ENCODE measurements around the gene STAT5A. TPM values are rescaled to one million over a fixed set of nuclear protein-coding genes. Genes with fewer than 3 reads are reported as not detected.

STAT5A gene
- total RNA-seq, 1 donor = 35.5 TPM

- peak; percentile 86 for DNase-seq (ENCODE audit: insufficient read length, low spot score, missing footprints)
- H3K4me2 ChIP-seq (ENCODE audit: insufficient read depth, low read length) = peak overlapping the region; percentile 12
- no peak overlapping the region for H2AFZ ChIP-seq (ENCODE audit: low read length)
- no peak for TF ChIP-seq CTCF (IDR thresholded peaks at IDR 0.05; ENCODE audit: extremely low read depth, low read depth, low read length)
- no peak overlapping the region for H3K4me3 ChIP-seq (ENCODE audit: insufficient read depth, low read length)
- H4K20me1 ChIP-seq (ENCODE audit: insufficient read depth, low read length) = peaks cover 3% of the 10 kb centered on the region
- H3K27me3 ChIP-seq (ENCODE audit: insufficient read depth, low read length) = no peaks in the 10 kb centered on the region
- H3K36me3 ChIP-seq (ENCODE audit: insufficient read depth, low read length) = peaks cover 64% of the 10 kb centered on the region
- peaks cover 25% of the 10 kb centered on the region for H3K4me1 ChIP-seq (ENCODE audit: insufficient read depth, low read length)
- peak overlapping the region; percentile 69 for H3K27ac ChIP-seq (ENCODE audit: low read depth, low read length)
- H3K9me3 ChIP-seq (ENCODE audit: low read depth, low read length) = no peaks in the 10 kb centered on the region
- H3K79me2 ChIP-seq (ENCODE audit: insufficient read depth, low read length) = no peaks in the 10 kb centered on the region
These were observed 41.0 kb downstream of the STAT5A start for GRCh38 chr17:42329025-42329976.

- no peak for TF ChIP-seq CTCF (IDR thresholded peaks at IDR 0.05; ENCODE audit: extremely low read depth, low read depth, low read length)
- Histone ChIP-seq H3K79me2 (ENCODE audit: insufficient read depth, low read length) (no peaks in the 10 kb centered on the region), H3K9me3 (ENCODE audit: low read depth, low read length) (no peaks in the 10 kb centered on the region), H3K27me3 (ENCODE audit: insufficient read depth, low read length) (no peaks in the 10 kb centered on the region), H4K20me1 (ENCODE audit: insufficient read depth, low read length) (peaks cover 5% of the 10 kb centered on the region), H2AFZ (ENCODE audit: low read length) (no peak overlapping the region), H3K36me3 (ENCODE audit: insufficient read depth, low read length) (peaks cover 67% of the 10 kb centered on the region), H3K4me3 (ENCODE audit: insufficient read depth, low read length) (no peak overlapping the region), H3K4me1 (ENCODE audit: insufficient read depth, low read length) (peaks cover 21% of the 10 kb centered on the region), H3K4me2 (ENCODE audit: insufficient read depth, low read length) (no peak overlapping the region), H3K27ac (ENCODE audit: low read depth, low read length) (no peak overlapping the region)
- no peak for DNase-seq (ENCODE audit: insufficient read length, low spot score, missing footprints)
These were observed 44.8 kb downstream of the STAT5A start for GRCh38 chr17:42333053-42333452.

GRCh38 chr17:42334677-42335076 is 46.4 kb downstream of the STAT5A start:
- Histone ChIP-seq H3K4me1 (ENCODE audit: insufficient read depth, low read length) (peaks cover 14% of the 10 kb centered on the region), H3K36me3 (ENCODE audit: insufficient read depth, low read length) (peaks cover 69% of the 10 kb centered on the region), H3K27ac (ENCODE audit: low read depth, low read length) (peak overlapping the region; percentile 67), H3K79me2 (ENCODE audit: insufficient read depth, low read length) (peaks cover 4% of the 10 kb centered on the region), H2AFZ (ENCODE audit: low read length) (no peak overlapping the region), H3K4me2 (ENCODE audit: insufficient read depth, low read length) (no peak overlapping the region), H3K4me3 (ENCODE audit: insufficient read depth, low read length) (no peak overlapping the region), H3K27me3 (ENCODE audit: insufficient read depth, low read length) (no peaks in the 10 kb centered on the region), H4K20me1 (ENCODE audit: insufficient read depth, low read length) (peaks cover 11% of the 10 kb centered on the region), H3K9me3 (ENCODE audit: low read depth, low read length) (no peaks in the 10 kb centered on the region)
- TF ChIP-seq CTCF (IDR thresholded peaks at IDR 0.05; ENCODE audit: extremely low read depth, low read depth, low read length) = peak; percentile 32
- peak; percentile 75 for DNase-seq (ENCODE audit: insufficient read length, low spot score, missing footprints)

GRCh38 chr17:42337442-42337841 is 49.1 kb downstream of the STAT5A start:
- Histone ChIP-seq H3K4me1 (ENCODE audit: insufficient read depth, low read length) (peaks cover 14% of the 10 kb centered on the region), H3K4me3 (ENCODE audit: insufficient read depth, low read length) (no peak overlapping the region), H4K20me1 (ENCODE audit: insufficient read depth, low read length) (peaks cover 19% of the 10 kb centered on the region), H3K9me3 (ENCODE audit: low read depth, low read length) (no peaks in the 10 kb centered on the region), H3K36me3 (ENCODE audit: insufficient read depth, low read length) (peaks cover 75% of the 10 kb centered on the region), H3K79me2 (ENCODE audit: insufficient read depth, low read length) (peaks cover 13% of the 10 kb centered on the region), H3K4me2 (ENCODE audit: insufficient read depth, low read length) (no peak overlapping the region), H3K27ac (ENCODE audit: low read depth, low read length) (peak overlapping the region; percentile 61), H3K27me3 (ENCODE audit: insufficient read depth, low read length) (no peaks in the 10 kb centered on the region), H2AFZ (ENCODE audit: low read length) (no peak overlapping the region)
- TF ChIP-seq CTCF (IDR thresholded peaks at IDR 0.05; ENCODE audit: extremely low read depth, low read depth, low read length) = no peak
- peak; percentile 75 for DNase-seq (ENCODE audit: insufficient read length, low spot score, missing footprints)
